ENCODE data around the gene ARHGEF7.

Gene ARHGEF7

DNA sequence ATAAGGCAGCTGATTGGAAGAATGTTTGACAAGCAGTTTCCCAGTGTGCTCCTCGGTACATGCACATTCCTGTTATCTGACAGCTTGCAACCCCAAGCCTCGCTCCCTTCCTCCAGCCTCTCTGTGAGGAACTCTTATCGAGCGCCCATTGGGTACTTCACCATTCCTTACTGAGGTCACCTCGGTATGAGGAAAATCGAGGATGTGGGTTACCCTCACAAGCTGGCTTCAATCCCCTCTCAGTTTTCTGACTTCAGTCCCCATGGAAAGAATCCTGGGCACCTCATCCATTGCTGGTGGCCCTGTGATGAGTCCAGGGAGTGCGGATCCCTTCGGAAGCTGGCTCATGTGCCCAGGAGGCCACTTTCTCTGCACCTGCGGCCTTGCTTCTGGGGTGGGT is 222.6 kb downstream of the ARHGEF7 start:
- no peak for DNase-seq (ENCODE audit: low read depth in 2 of 3, low spot score in 2 of 3)

DNA sequence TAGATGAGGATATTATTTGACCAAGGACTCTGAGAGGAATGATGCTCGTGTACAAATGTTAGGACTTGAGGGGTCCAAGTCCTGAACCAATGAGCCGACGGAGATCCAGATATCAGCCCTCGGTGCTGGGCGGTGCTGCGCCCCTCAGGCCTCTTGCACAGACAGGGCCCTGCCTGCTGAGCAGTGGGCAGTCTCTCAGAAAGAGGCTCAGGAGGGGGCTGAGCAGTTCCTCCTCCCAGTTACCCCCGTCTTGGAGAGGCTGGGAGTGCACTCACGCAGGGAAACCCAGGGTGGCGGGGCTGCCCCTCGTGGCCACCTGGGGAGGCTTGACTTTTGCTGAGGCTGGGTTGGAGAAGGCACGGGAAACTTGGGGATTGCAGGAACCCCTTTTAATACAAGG is 223.7 kb downstream of the ARHGEF7 start:
- DNase-seq (ENCODE audit: low read depth in 2 of 3, low spot score in 2 of 3), result no peak

GRCh38 chr13:111339366-111340143 is 224.4 kb downstream of the ARHGEF7 start:
- DNase-seq (ENCODE audit: low read depth in 2 of 3, low spot score in 2 of 3), result no peak

GRCh38 chr13:111341886-111342285 is 226.8 kb downstream of the ARHGEF7 start:
- DNase-seq (ENCODE audit: low read depth in 2 of 3, low spot score in 2 of 3), result no peak

- no peak for DNase-seq (ENCODE audit: low read depth in 2 of 3, low spot score in 2 of 3)
Measured at GRCh38 chr13:111342721-111343120, 227.6 kb downstream of the ARHGEF7 start.

- DNase-seq (ENCODE audit: low read depth in 2 of 3, low spot score in 2 of 3), result no peak
Measured at GRCh38 chr13:111343186-111343805, 228.2 kb downstream of the ARHGEF7 start.

GRCh38 chr13:111344471-111345191 is 229.5 kb downstream of the ARHGEF7 start:
- DNase-seq (ENCODE audit: low read depth in 2 of 3, low spot score in 2 of 3), result no peak

DNA sequence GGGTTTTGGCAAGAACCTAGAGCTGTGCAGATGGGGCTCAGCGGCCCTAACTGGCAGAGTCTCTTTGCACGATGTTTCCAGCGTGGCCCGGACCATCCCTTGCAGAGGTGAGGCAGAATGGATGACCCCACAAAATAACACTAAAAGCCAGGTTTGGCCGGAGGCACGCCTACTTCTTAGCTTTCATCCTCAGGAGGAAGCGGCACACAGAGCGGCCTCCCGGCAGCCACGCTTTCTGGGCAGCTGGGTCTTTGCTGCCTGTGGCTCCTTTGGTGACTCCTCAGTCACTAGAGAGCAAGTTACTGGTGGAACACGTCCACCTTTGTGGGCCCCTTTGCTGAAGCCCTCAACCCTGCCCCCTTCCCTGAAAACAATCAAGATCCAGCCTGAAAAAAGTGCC is 230.6 kb downstream of the ARHGEF7 start:
- no peak for DNase-seq (ENCODE audit: low read depth in 2 of 3, low spot score in 2 of 3)

DNA sequence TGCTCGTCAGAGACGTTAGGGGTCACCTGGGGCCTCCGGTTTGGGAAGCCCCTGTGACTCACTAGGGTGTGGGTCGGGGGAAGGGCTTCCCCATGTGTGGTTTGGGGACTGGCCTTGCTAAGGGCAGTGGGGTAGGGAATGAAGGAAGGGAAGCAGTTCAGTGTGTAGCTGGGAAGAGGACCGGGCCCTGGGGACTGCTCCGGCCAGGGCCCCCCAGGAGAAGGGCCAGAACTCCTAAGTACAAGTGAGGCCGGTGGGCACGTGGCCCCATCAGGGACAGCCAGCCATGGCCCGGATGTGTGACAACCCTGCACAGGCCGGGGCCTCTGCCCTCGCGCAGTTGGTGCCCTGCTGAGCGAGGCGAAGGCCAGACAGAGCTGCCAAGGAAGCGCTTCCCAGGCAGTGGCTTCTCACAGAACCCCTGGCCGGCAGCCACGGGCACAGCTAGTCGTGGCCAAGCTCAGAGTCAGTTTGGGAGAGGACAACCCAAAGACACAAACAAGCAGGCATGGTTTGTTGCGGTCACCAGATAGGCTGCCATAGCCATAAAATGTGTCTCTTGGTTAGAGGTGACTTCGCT is 231.1 kb downstream of the ARHGEF7 start:
- no peak for DNase-seq (ENCODE audit: low read depth in 2 of 3, low spot score in 2 of 3)

GRCh38 chr13:111347438-111347837 is 232.3 kb downstream of the ARHGEF7 start:
- no peak for DNase-seq (ENCODE audit: low read depth in 2 of 3, low spot score in 2 of 3)

- DNase-seq (ENCODE audit: low read depth in 2 of 3, low spot score in 2 of 3), result no peak
Measured at GRCh38 chr13:111353508-111353907, 238.4 kb downstream of the ARHGEF7 start.

DNA sequence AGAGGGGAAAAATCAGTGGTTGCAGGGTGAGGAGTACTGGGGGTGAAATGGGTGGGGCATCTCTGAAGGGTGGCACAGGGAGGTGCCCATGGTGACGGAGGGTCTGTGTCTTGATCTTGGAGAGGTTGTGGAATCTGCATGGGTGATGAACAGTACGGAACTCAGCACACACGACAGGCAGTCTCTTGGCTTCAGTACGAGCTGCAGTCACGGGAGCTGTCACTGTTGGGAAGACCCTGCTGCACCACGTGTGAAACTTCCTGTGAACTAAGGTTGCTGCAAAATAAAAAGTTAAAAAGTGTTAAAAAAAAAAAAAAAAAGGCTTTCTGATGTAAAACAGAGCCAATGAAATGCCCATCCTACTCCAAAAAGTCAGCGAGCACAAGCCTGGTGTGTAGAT is 239.7 kb downstream of the ARHGEF7 start:
- no peak for DNase-seq (ENCODE audit: low read depth in 2 of 3, low spot score in 2 of 3)
